ENCODE data around the gene OR52E2.

The OR52E2 gene

DNA sequence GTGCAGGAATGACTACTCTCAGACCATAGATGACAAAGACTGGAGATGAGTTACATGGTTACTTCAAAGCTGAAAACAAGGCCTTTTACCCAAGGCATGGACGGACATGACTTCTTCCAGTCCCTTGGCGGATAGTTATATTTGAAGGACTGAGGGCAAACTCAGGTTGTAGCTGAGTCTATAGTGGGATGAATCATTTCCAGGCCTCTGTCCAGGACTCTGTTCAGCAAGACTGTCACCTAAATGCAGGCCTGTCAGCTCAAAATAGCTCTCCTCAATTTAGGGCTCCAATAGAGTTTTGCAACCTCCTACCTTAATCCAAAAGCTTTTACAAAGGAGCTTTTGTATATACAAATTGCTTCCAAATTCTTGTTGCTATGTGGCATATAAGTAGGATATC lies 37.4 kb downstream of the OR52E2 start:
- TF ChIP-seq, protein P1, sequence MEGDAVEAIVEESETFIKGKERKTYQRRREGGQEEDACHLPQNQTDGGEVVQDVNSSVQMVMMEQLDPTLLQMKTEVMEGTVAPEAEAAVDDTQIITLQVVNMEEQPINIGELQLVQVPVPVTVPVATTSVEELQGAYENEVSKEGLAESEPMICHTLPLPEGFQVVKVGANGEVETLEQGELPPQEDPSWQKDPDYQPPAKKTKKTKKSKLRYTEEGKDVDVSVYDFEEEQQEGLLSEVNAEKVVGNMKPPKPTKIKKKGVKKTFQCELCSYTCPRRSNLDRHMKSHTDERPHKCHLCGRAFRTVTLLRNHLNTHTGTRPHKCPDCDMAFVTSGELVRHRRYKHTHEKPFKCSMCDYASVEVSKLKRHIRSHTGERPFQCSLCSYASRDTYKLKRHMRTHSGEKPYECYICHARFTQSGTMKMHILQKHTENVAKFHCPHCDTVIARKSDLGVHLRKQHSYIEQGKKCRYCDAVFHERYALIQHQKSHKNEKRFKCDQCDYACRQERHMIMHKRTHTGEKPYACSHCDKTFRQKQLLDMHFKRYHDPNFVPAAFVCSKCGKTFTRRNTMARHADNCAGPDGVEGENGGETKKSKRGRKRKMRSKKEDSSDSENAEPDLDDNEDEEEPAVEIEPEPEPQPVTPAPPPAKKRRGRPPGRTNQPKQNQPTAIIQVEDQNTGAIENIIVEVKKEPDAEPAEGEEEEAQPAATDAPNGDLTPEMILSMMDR (conservative IDR thresholded peaks at IDR 0.05): no peak
- H3K27ac ChIP-seq: no peak overlapping the region

DNA sequence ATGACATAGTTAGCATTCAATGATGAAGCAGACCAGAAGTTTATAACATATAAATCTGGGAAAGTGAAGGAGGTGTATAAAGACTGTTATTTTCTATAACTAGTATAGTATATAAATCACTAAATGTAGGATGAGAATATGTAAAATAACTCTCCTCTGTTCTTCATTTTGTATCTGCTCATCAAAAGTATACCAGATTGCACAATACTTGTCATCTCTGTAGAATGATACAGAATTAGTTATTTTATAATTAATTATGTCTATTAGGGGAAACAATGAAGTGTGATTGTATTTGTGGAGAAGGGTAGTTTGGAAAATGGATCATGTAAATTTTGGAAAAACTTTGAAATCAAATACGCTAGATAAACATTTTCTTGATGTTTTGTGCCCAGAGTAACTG lies 46.4 kb downstream of the OR52E2 start:
- no peak overlapping the region for H3K27ac ChIP-seq
- TF ChIP-seq, protein P1 (conservative IDR thresholded peaks at IDR 0.05): no peak

DNA sequence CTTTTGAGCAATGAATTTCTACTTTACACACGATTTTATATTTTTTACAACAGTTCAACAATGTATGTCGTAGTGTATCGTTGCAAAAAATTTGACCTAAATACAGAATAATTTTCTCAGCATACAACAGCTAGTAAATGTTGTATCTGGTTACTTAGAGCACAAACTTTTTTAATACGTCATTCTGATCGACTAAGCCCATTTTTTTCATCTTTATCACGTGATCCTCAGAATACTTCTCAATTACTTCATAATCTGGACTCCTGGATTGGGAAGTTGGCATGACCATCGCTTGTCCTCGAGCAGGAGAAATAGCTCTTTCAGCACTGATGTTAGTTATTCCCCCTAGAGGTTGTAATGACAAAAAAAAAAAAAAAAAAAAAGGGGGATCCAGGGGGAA lies 48.2 kb downstream of the OR52E2 start:
- no peak overlapping the region for H3K27ac ChIP-seq
- TF ChIP-seq, protein P1 (conservative IDR thresholded peaks at IDR 0.05): no peak

Data from VCaP (cell line).